ENCODE measurements around the gene RPL21.
"Not testable (repeated sequence)": the region's sequence is repeated elsewhere in the genome, so short reads cannot be mapped to it uniquely, and the experiment has no call there.

The RPL21 gene

DNA sequence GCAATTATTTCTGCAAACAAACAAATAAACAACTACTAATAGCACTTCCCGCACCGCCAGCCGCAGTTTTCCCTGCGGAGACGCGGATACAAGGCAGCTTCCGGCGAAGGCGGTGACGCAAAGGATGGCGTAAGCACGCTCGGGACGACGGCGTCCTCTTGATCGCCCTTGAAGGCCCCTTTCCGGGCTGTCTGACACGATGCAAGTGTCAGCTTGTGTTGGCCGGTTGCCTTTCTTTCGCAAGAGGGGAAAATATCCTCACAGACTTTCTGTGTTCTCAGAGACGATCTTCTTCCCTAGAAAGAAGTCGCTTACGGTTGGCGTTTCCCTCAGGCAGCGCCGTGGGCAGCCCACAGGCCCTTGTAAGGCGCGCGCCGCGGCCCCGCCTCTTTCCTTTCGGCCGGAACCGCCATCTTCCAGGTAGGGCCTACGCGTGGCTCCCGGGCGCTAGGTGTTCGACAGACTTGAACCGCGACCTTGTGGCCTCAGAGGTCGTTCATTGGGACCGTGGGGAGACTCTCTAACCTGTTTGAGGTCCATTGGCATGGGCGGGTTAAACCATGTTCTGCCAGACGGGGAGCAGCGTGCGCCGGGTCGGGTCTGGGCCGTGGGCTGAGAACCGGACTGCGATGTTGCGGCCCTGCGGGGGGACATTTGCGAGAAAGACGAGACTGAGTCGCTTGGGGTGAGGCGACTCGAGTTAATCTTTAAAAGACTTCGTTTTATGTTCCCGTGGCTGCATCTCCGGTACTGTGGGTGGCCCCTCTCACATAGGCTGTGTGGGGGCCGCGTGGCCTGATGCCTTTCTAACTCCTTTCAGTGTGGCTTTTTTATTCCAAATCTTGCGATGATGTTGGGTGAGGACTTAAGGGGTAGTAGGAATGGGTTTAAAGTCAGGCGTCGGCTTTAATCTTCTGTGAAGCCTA, at the start of gene RPL21:
TSS of gene RPL21 (plus strand) at position 393 of the 926 bp plus-strand sequence. CDS start 2,219 bp downstream, outside the sequence.
- FAIRE-seq, result peak; percentile 78

DNA sequence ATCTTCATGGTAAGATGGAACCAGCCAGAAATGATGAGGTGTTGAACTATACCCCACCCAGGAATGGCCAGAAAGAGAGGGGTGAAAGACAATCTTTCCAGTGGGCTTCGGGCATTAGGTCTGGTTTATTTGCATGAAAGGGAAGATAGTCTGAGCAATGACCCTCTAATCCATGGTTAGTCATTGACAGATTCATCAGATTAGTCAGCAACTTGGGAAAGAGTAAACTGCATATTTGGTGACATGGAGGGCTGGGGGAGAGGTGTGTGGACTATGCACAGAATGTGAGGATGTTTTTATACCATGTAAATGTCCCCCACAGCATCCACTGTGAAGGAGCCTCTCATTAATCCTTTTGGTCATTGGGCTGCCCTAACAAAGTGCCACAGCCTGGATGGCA, 49.7 kb upstream of the RPL21 start:
- DNase-seq (ENCODE audit: insufficient read length, low spot score) (no peak), FAIRE-seq (no peak)

More for the DNA sequence above, at the start of gene RPL21:
- peak; percentile 75 for DNase-seq (ENCODE audit: insufficient read length, low spot score)

DNA sequence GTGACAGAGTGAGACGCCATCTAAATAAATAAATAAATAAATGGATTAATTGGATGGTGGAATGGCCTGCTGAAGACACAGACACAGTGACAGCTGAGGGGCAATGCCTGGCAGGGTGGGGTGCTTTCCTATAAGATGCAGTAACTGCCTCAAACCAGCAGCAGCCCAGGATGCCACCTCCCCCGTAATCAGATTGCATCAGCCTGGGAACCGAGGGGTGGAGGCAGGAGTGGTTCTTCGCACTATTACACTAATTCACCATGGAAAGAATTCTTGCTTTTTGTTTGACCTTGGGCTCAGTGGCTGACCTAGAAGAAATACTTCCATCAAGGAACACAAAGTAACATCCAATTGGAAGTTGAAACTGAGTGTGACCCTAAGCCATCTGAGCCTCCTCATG, 48.2 kb upstream of the RPL21 start:
- no peak for FAIRE-seq
- no peak for DNase-seq (ENCODE audit: insufficient read length, low spot score)

DNA sequence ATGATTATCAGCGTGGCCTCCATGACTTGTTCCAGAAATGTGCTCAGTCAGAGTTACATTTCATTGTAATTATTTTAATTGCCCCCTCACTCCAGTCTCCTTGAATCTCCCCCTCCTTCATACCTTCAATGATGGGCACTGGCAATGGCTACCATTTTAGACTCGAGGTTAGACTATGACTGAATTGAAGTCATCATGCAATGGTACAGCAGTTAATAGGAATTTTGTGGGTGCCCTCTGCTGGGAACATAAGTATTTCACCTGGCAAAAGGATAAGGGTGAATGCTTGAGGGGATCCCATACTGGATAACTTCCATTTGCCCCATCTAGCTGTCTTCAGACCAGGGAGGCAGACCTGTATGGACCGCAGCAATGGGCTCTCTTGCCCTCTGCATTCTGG, 47.5 kb upstream of the RPL21 start:
- DNase-seq (ENCODE audit: insufficient read length, low spot score), result no peak
- no peak for FAIRE-seq

DNA sequence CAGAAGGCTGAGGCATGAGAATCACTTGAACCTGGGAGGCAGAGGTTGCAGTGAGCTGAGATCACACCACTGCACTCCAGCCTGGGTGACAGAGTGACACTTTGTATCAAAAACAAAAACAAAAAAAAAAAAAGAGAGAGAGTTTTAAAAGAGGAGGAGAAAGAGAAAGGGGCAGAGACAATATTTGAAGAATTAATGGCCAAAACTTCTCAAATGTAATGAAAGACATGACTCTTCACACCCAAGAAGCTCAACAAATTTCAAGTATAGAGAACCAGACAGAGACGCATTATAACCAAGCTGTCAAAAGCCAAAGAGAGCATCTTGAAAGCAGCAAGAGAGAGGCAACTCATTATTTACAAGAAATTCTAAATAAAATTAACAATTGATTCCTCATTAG, 42.8 kb upstream of the RPL21 start:
- no peak for DNase-seq (ENCODE audit: insufficient read length, low spot score)
- no peak for FAIRE-seq

DNA sequence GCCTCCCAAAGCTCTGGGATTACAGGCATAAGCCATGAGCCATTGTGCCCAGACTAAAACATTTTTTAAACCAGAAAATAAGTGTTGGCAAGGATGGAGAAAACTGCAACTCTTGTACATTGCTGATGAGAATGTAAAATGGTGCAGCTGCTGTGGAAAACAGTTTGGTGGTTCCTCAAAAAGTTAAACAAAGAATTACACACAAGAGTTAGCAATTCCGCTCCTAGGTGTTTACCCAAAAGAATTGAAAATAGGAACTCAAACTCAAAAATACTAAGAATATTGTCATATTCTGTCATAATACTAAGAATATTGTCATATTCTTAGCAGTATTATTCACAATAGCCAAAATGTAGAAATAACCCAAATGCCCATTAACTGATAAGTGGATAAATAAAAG, 40.1 kb upstream of the RPL21 start:
- no peak for DNase-seq (ENCODE audit: insufficient read length, low spot score)
- no peak for FAIRE-seq

DNA sequence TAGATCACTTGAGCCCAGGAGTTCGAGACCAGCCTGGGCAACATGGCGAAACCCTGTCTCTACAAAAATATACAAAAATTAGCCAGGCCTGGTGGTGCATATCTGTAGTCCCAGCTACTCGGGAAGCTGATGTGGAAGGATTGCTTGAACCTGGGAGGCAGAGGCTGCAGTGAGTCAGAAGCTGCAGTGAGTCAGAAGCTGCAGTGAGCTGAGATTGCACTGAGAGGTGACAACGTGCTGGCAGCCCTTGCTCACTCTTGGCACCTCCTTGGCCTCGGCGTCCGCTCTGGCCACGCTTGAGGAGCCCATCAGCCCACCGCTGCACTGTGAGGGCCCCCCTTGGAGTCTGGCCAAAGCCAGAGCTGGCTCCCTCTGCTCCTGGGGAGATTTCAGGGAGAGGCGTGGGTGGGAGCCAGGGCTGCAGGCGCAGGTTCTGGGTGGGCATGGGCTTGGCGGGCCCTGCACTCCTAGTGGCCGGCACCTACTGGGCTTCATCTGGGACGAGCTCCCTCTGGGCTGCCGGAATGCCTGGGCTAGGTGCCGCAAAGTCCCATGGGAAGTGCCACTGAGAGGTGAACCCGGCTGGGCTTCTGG, 39.5 kb upstream of the RPL21 start:
- no peak for FAIRE-seq
- DNase-seq (ENCODE audit: insufficient read length, low spot score), result no peak

DNA sequence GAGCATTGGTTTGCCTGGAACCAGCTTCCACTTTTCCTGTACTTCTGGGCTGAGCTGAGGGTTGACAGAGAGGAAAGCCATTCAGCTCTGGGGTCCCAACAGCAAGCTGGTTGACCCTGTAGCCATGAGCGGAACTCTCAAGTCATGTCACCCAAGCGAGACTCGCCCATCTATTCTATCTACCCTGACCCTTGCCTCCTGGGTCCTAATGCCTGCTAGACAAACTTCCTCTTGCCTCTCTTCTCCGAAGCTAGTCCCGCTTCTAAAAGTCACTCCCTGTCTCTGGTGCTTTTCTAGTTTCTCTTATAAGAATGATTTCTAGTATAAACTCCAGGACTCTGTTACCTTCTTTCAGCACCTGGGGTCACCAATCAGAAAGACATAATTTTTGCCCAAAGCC, 38.0 kb upstream of the RPL21 start:
- FAIRE-seq; DNase-seq (ENCODE audit: insufficient read length, low spot score): not testable (repeated sequence)

DNA sequence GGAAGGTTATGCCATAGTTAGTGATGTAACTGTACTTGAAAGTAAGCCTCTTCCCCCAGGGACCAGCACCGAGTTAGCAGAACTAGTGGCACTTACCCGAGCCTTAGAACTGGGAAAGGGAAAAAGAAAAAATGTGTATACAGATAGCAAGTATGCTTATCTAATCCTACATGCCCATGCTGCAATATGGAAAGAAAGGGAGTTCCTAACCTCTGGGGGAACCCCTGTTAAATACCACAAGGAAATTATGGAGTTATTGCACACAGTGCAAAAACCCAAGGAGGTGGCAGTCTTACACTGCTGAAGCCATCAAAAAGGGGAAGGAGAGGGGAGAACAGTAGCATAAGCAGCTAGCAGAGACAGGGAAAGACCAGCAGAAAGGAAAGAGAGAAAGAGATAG, 33.6 kb upstream of the RPL21 start:
- DNase-seq (ENCODE audit: insufficient read length, low spot score); FAIRE-seq: not testable (repeated sequence)

DNA sequence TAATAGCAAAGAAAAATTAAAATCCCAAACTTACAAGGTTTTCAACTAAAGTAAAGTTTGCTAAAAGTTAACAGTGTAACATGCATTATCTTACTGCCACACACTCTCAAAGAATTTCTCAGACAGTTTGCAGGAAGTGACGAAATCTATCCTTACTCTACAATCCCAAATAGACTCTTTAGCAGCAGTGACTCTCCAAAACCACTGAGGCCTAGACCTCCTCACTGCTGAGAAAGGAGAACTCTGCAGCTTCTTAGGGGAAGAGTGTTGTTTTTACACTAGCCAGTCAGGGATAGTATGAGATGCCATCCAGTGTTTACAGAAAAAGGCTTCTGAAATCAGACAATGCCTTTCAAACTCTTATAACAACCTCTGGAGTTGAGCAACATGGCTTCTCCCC, 32.5 kb upstream of the RPL21 start:
- not testable (repeated sequence) for DNase-seq (ENCODE audit: insufficient read length, low spot score); FAIRE-seq

DNA sequence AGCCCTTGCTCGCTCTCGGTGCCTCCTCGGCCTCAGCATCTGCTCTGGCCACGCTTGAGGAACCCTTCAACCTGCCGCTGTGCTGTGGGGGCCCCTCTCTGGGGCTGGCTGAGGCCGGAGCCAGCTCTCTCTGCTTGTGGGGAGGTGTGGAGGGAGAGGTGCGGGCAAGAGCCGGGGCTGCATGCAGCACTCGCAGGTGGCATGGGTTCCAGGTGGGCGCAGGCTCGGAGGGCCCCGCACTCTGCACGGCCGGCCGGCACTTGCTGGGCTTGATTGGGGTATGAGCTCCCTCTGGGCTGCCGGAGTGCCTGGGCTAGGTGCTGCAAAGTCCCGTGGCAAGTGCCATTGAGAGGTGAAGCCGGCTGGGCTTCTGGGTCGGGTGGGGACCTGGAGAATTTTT, 31.7 kb upstream of the RPL21 start:
- DNase-seq (ENCODE audit: insufficient read length, low spot score) (no peak), FAIRE-seq (no peak)

DNA sequence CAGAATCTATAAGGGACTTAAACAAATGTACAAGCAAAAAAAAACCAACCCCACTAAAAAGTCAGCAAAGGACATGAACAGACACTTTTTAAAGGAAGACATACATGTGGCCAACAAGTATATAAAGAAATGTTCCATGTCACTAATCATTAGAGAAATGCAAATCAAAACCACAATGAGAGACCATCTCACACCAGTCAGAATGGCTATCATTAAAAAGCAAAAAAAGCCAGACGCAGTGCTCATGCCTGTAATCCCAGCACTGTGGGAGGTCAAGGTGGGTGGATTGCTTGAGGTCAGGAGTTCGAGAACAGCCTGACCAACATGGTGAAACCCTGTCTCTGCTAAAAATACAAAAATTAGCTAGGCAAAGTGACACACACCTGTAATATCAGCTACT, 29.3 kb upstream of the RPL21 start:
- not testable (repeated sequence) for DNase-seq (ENCODE audit: insufficient read length, low spot score); FAIRE-seq

DNA sequence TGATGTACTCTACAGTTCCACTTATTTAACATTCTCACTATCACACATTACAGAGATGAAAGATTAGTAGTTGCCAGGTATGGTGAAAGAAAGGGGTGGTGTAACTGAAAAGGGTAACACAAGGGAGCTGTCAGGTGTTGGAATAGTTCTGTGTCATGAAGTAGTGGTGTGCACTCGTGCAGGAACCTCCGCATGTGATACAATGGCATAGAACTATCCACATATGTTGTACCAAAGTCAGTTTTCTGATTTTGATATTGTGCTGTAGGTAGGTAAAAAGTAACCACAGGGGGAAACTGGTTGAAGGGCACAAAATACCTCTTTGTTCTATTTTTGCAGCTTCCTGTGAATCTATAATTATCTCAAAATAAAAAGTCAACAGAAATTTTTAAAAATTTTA, 24.4 kb upstream of the RPL21 start:
- FAIRE-seq, result no peak
- no peak for DNase-seq (ENCODE audit: insufficient read length, low spot score)

DNA sequence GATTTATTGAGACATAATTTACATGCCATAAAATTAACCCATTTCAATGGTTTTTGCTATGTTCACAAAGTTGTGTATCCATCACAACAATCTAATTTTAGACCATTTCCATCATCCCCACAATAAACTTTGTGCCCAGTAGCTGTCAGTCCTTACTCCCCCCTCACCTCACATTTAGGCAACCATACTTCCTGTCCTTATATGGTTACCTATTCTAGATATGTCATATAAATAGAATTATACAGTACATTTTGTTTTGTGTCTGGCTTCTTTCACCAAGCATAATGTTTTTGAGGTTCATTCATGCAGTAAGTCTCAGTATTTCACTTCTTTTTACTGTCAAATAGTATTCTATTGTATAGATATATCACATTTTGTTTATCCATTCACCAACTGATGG, 23.2 kb upstream of the RPL21 start:
- no peak for FAIRE-seq
- DNase-seq (ENCODE audit: insufficient read length, low spot score), result no peak

DNA sequence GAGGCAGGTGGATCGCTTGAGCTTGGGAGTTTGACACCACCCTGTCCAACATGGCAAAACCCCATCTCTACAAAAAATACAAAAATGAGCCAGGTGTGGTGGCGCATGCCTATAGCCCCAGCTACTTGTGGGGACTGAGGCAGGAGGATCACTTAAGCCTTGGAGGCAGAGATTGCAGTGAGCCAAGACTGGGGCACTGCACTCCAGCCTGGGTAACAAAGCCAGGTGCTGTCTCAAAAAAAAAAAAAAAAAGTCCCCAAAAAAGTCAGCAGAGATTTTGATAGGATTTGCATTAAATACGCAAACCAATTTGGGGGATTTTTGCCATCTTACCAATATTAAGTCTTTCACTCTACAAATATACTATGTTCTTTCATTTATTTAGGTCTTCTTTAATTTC, 21.7 kb upstream of the RPL21 start:
- DNase-seq (ENCODE audit: insufficient read length, low spot score), result no peak

DNA sequence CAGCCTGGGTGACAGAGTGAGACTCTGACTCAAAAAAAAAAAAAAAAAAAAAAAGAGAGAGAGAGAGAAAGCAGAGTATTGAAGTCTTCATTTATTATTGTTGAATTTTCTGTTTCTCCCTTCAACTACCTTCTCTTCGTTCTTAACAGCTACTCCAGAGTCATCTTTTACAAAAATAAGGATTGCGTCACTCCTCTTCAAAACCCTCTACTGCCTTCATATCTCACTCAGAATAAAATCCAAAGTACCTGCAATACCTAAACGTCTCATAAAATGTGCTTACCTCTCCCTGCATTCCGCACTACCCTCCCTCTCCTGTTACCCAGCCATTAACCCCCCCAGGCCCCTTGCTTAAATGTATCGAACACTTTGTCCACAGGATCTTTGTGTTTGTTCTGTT, 17.4 kb upstream of the RPL21 start:
- no peak for FAIRE-seq
- no peak for DNase-seq (ENCODE audit: insufficient read length, low spot score)

More for the DNA sequence above, 21.7 kb upstream of the RPL21 start:
- no peak for FAIRE-seq

DNA sequence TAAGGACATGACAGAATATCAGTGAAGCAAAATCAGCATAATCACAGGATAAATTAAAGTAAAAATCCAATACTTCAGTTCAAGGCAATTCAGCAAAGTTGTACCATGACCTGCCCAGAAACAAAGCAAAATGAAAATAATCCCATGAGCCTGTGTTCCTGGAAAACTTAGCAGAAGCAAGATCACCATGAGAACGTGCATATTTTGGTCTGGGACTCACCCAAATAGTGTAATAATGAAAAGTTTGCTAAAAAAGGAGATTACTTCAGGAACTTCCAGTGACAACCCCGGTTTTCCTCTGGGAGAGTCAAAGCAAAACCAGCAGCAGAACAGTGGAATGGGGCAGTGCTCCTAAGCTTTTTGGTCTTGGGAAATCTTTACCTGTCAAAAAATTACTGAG, 14.9 kb upstream of the RPL21 start:
- FAIRE-seq (no peak), DNase-seq (ENCODE audit: insufficient read length, low spot score) (no peak)

DNA sequence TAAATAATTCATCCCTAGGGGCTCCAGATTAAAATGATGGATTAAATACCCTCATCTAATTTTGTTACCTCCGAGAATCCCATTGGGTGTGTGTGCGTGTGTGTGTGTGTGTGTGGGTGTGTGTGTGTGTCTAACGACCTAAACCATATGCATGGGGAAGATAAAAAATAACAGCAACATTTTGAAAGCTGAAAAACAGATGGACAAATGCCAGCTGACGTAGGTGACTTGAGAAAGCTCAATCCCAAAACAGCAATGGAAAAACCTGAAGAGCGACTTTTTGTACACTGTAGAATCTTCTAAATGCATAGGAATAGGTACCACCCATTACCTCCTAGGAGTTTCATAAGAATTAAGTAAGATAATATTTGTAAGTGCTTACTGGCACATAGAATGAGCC, 8.7 kb upstream of the RPL21 start:
- FAIRE-seq, result no peak
- no peak for DNase-seq (ENCODE audit: insufficient read length, low spot score)

DNA sequence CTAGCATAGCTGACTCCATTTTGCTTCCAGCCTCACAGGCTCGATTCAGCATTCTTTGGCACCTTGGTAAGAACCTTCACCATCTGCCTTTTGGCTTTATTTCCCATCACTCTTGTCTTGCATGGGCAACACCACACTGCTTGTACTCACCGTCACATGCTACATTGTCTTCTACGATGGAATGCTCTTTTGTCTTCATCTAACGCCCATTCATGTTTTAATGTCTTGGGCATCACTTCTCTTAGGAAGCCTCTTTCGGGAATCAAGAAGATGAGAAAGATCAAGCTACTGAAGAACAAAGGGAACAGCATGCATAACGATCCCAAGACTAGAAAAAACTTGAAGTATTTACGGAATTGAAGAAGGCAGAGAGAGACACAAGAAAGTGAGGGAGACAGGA, 5.7 kb upstream of the RPL21 start:
- FAIRE-seq (no peak), DNase-seq (ENCODE audit: insufficient read length, low spot score) (no peak)

DNA sequence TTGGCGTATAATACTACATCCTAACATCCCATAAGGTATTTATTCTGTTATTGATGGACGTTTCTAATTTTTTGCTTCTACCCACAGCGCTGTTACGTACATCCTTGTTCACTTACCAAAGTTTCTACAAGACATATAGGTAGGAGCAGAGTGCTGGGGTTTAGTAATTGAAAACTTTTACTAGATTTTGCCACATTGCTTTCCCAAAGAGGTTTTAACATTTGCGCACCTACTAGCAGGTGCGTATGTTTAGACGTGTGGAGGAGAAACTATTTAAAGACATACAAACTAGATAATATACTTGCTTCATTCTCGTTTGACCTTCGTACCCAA, 559 bp upstream of the RPL21 start:
- DNase-seq (ENCODE audit: insufficient read length, low spot score) (no peak), FAIRE-seq (no peak)

DNA sequence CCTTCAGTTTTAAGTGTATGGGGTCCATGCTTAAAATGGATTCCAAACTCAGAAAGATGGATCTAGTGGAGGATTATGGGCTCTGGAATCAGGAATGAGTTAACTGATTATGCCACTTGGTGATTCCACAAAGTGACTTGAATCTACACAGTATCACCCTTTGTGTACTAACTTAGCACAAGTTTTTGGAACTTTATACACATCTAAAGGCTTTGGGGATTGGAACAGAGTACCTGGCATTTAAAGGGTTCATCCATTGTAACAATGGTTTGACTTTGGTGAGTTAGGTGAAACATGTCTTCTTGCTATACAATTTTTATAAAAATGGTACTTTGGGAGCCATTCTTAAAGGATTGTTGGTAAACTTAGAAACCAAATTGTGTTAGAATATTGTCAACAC, 1.1 kb downstream of the RPL21 start:
- FAIRE-seq (no peak), DNase-seq (ENCODE audit: insufficient read length, low spot score) (no peak)

DNA sequence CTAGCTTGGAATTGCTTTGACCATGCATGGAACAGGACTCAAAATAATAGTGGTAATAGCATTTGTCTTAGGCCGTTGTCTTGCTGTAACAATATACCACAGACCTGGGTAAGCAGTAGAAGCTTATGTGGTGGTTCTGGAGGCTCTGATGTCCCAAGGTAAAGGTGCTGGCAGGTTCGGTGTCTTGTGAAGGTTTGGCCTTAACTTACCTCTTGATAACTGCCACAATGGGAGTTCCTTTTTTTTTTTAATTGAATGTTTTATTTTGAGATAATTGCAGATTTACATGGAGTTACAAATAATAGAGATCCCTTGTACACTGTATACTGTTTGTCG, 5.8 kb downstream of the RPL21 start:
- no peak for FAIRE-seq
- DNase-seq (ENCODE audit: insufficient read length, low spot score), result no peak
